GM18868 (cell line): ENCODE data around the gene CAPN2.

Source experiments
- ATAC-seq: cut with Tn5 transposase; IDR thresholded peaks from one replicate; pipeline ENCODE4 v1.9.1; 2021; ENCODE audit warnings: mild to moderate bottlenecking, moderate library complexity; ENCODE audit not compliant: unreplicated experiment

The CAPN2 gene

DNA sequence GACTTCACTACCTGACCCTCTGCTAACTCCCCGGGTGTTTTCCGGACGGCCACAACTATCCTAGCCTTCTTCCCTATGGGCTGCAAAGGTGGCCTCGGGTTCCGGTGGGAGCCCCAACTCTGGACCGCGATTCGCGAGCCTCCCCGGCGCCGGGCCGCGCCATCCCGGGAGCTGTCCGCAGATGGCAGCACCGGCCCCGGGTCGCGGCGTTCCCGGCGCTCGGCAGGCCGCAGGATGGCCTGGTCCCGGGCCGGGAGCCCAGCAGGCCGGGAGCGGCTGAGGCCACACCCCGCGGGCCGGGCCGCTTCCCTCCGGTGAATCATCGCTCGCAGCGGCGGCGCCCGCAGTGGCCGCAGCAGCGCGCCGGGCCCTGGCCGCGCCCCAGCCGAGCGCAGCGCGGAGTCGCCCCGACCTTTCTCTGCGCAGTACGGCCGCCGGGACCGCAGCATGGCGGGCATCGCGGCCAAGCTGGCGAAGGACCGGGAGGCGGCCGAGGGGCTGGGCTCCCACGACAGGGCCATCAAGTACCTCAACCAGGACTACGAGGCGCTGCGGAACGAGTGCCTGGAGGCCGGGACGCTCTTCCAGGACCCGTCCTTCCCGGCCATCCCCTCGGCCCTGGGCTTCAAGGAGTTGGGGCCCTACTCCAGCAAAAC, at the start of gene CAPN2:
Gene CAPN2 (plus strand): TSS at position 346 of the 656 bp plus-strand sequence. CDS start 102 bp downstream, at position 448.
- peak; percentile 56 for ATAC-seq

DNA sequence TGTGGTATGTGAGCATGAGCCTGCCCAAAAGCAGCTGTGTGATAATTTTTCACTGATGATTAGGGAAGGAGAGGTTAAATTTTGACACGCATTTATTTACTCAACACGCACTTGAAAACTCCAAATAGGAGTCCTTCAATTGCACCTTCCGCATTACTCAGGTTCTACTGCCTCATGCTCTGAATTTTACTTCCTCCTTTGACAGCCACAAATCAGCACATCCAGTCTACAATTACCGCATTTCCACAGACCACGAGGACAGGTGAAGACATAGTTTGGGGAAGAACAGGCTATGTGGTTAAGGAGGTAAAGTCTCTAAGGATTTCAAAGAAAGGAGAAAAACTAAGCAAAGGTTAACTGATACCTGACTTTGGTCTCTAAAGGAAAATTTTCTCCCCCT, 49.4 kb upstream of the CAPN2 start:
- ATAC-seq = no peak

GRCh38 chr1:223664106-223664505, 48.2 kb upstream of the CAPN2 start:
- no peak for ATAC-seq

DNA sequence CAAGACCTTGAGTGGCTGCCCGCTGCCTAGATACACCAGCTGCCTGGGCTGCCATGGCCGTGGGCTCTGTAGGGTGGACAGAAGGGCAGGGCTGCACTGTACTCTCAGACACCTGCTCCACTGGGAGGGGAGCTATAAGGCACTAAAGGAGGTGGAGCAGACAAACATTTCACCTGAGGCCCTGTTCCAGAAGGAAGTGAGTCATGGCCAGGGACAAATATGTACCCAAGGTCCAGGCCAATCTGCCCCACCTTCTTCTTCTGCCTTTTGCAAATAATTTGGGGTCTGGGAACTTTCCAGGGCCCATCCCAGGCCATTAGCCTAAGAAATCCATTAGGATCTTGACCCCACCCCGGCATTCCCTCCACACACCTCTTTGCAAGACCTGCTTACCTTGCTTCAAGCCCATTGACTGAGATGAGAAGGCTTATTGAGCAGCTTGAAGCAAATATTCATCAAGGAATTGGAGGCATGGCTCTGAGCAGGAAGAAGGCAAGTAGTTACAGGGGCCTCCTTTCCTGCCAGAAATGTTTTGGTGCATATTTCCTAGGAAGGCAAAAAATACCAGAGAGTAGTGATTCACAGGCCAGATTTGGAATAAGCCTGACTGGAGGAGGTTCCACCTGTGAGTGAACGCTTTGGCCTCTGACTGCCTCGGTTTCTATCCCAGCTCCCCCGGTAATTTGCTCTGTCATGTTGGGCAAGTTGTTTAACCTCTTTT, 46.6 kb upstream of the CAPN2 start, which contains the start of gene CAPN8:
Gene CAPN8 (minus strand): TSS at position 110 of the 721 bp plus-strand sequence. CDS start 55 bp downstream, at position 55.
- no peak for ATAC-seq

DNA sequence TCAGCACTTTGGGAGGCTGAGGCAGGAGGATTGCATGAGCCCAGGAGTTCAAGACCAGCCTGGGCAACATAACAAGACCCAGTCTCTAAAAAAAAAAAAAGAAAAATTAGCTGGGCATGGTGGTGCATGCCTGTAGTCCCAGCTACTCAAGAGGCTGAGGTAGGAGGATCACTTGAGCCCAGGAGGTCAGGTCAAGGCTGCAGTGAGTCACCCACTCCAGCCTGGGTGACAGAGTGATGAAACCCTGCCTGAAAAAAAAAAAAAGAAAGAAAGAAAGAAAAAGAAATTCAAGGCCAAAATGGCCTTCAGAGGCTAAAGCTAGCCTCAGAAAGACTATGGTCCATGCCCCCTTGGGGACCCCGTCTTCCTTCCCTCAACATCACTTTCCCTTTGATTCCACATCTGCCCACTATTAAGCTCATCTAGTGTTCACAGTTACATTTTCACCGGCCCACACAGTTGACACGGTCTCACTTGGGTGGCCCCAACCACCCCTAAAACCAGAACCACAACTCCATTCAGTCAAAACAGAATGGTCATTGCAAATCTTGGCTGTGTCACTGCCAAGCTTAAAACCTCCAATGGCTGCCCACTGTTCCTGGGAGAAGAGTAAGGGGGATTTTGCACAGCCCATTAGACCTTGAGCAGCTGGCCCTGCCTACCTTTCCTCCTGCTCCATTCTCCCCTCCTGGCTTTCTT, 44.7 kb upstream of the CAPN2 start:
- no peak for ATAC-seq

DNA sequence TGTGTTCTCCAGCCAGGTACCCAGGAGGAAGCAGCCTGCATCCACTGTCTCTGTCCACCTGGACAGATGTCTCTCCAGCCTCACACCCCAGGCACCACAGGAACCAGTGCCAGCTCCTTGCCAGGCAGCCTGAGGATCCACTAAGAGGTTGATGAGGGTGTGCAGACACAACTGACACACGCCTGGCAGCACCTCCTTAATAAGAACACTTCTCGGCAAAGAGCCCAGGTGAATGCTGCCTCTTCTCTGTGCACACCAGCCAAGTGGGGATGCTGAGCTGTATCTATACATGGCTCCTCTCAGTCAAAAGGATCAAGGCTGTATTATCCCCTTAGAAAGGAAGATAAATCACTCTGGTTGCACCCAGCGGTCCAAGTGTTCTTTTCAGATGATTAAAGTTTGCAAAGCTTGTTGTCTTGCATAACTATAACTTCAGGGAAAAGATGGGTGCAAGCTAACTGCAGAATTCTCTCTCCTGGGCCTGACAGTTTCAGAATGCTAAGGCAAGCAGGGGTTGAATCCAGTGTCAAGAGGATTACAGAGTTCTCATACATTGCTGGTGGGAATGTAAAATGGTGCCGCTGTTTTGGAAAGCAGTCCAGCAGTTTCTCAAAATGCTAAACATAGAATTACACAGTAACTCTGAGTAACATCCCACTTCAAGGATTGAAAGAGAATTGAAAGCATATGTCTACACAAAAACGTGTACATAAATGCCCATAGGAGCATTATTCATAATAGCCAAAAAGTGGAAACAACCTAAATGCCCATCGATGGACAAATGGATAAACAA, 43.1 kb upstream of the CAPN2 start:
- ATAC-seq = no peak

DNA sequence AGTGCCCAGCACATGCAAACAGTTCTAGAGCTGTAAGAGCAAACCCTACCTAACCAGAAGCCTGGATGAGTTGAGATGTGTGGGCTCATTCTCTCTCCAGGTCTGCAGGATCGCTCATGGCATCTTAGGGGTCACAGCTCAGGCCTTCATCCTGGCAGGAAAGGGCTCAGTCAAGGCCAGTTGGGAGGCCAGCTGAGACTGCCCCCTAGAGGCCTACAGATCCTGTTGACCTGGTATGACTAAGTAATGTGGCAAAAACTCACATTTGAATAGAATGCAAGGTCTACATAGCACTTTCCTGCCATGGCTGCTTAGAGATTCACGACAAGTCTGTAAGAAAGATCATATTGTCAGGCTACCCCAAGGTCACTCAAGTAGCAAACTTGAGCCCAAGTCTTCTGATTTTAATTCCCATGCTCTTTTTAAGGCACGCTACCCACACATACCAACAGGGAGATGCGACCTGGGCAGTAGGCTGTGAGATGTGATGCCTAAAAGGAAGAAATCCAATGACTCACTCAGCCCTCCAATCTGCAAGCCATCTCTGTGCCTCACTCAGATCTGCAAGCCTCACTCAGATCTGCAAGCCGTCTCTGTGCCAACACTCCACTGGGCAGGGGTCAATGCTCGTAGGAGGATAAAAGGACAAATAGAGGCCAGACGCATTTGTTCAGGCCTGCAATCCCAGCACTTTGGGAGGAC, 41.7 kb upstream of the CAPN2 start:
- no peak for ATAC-seq

- no peak for ATAC-seq
Observed at GRCh38 chr1:223674119-223674890, 38.0 kb upstream of the CAPN2 start.

- no peak for ATAC-seq
Observed at GRCh38 chr1:223678841-223679240, 33.5 kb upstream of the CAPN2 start.

GRCh38 chr1:223680188-223680587, 32.2 kb upstream of the CAPN2 start:
- no peak for ATAC-seq

DNA sequence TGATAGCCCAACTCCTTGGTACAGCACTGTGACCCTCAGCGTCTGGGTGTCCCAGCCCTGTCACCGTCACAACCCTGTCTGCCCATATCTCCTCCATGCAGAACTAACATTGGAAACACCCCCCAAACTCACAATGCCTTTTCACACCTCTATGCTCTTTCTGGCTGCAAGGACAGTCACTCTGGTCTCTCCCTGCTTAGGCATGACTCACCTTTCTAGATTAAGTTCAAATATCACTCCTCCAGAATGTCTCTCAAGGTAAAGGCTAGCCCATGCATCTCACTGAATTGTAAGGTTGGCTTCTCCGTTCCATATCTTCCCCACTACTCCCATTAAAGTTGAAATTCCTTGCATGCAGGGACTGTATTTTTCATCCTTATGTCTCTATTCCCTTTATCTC, 29.8 kb upstream of the CAPN2 start:
- no peak for ATAC-seq

DNA sequence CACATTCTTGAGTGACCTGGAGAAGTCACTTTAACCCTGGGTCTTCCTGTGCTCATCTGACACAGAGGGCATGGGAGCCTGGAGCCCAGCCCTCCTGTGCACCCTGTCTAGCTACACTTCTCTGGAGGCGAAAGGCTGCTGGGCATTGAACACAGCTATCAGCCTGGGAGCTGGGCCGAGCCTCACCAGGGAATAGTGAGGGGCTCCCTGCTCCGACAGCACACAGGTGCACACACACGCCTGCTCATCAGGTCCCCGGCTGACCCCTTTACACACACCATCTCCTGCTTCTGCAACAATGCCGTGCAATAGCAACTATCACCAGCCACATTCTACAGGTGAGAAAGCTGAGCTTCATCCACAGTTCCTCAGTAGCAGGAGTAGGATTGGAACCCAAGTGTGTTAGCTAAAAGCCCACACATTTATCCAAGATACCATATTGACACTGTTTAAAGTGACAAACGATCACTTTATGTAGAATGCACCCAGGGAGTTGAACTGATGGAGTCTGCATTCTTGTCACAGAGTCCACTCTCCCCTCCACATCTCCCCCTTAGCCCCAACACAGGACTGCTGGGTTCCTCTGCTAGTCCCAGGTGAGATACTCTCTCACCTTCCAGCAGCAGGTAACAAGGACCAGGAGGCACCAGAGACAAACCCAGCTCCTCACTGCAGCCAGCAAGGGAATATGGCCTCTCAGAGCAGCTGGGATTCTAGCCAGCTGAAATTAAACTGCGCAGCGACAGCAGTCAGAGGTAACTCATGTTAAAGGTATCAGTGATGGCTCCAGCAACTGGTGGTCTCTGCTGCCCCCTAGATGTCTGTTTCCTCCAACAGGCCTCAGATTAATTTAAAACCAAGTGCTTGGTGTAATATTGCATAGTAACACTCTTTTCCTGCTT, 28.5 kb upstream of the CAPN2 start:
- peak; percentile 41 for ATAC-seq

DNA sequence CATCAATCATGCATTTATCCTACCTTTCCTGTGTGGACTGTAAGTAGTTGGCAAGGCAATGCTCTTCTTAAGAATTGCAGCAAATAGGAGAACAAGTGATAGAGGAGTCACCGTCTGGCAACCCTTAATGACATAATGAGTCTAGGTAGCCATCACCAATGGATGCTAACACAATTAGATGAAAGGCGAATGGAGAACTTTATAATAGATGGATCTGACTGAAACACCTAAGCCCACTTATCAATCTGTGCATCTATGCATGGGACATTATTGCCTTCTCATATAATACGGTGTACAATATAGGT, 27.9 kb upstream of the CAPN2 start:
- no peak for ATAC-seq

GRCh38 chr1:223691121-223691520, 21.2 kb upstream of the CAPN2 start:
- no peak for ATAC-seq

DNA sequence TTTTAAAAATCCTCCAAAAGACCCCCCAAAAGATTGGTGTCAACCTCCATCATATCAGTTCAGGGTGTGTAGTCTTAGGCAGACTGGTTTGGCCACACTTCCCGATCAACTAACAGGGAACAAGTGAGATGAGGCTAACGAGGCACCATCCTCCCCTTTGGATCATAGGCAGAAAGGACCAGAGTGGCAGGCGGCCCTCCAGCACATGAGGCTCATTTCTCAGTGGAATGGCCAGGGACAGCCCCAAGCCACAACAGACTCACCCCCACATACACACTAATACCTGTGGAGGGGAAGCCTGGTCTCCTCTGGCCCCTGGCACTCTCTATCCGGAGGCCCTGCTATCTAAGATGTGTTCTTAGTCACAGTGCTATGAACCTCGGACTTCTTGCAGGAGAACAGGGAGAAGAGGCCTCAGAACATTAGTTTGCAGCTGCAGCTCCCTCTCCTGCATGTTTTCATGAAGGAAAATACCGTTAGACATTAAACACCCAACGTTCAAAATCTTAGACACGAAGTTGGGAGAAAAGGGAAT, 17.3 kb upstream of the CAPN2 start:
- ATAC-seq = no peak

- ATAC-seq = no peak
Observed at GRCh38 chr1:223695941-223696340, 16.4 kb upstream of the CAPN2 start.

- ATAC-seq = no peak
Observed at GRCh38 chr1:223700388-223700918, 11.9 kb upstream of the CAPN2 start.

DNA sequence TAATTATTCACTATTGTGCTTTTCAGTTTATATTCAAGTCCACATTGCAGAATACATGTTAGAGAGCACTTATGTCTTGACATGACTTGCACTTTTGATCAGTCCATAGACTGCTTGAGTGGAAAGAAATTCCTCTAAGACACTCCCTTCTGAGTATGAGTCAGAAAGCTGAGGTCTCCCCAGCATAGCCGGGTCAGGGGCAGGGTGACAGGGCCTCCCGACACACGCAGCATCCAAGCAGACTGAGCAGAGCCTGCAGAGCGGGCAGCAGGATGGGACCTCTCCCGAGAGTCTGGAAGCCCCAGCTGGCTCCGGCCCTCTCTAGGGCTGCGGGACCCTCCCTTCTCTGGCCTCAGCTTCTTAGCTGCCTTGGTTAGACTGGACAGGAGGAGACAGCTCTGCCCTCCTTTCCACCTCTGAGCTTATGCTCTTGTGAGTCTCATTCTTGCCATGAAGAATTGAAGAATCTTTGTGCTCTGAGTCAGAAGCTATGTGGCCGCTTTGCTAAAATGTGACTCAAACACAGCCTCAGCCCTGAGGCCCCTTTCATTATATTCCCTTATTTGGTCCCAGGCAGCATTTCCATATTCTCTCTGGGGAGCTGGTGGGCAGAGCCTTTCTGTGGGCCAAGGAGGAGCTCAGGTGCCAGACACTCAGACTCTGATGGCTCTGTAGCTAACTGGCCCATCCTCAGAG, 11.2 kb upstream of the CAPN2 start:
- ATAC-seq = no peak
